RPMI8226 (cell line): ENCODE results near the gene GHRH.

Experiments
- DNase-seq: peaks from one replicate; pipeline ENCODE4 v3.0.0-alpha.2; 2015

Gene GHRH

DNA sequence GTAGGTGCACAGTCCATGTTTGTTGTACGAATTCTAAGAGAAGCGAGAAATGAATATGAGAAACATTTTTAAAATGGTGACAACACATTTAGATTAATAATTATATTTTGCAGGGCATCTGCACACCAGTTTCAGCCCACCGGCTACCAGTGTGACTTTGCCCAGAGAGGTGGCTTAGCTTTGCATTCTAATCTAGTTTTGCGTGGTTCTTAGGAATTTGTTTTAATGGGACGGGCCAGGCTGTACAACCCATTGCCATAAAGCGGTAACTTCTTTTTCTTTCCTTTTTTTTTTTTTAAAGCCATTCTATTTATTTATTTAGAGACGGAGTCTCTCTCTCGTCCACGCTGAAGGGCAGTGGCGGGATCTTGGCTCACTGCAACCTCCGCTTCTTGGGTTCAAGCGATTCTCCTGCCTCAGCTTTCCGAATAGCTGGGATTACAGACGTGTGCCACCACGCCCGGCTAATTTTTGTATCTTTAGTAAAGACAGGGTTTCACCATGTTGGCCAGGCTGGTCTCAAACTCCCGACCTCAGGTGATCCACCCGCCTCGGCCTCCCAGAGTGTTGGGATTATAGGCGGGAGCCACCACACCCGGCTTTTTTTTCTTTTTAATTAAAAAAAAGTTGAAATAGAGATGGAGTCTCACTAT, 28.7 kb upstream of the GHRH start:
- no peak for DNase-seq

GRCh38 chr20:37288091-37288490, 26.5 kb upstream of the GHRH start:
- no peak for DNase-seq

DNA sequence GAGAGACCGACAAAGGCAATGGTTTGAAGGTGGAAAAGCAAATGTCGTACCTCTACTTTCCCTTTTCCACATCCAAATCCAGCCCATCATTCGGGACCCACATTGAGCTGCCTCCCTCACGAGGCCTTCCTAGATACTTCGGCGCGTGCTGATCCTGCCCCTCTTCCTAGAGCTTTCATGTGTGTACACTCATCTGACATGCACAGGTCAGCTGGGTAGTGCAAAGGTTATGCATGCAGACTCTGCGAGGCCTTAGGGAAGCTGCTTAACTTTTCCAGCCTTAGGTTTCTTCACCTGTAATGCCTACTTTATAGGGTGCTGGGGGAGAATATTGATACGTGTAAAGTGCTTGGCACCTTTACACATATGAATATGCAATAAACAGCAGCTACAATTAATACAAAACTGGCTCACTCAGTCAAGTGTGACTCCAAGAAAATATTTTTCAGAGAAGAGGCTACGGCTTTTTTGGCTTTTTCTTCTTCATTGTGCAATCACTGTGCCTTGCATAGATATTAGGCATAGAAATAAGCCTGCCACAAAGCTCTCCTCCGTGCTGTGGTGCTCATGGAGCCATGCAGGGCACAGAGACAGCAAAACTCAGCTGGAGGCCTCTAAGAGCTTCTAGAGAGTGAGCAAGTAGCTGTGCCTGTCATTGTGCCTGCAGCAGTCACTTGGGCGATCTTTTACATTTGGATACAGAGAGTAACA, 24.2 kb upstream of the GHRH start:
- no peak for DNase-seq

GRCh38 chr20:37284691-37285161, 23.1 kb upstream of the GHRH start:
- DNase-seq: no peak

DNA sequence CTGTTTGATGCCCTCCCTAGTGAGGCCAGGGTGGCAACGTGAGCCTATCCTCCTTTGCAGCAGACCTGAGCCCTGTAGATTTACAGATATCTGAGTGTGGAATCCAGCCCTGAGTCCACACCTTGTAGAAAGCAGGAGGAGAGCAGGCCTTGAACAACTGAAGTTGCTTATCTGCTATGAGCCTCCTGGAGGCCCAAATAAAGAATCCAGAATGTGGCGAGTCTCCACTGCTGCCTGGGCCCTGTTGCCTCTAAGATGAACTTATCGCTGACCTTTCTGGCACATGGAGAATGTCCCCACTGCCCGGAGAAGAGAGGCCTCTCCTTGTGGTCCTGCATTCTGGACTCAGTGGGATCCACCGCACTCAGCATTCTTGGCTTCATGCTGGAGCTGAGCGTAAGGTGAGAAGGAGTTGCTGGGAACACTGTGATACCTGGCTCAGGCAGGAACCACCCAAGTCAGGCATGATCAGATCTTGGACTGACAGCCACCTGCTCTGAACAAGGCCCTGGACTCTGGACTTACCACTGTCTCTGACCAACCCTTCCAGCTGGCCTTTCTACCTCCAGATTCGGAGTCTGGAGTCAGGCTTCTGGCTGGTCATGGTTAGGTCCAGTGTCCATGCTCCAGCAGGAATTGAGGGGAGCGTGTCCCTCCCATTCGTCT, 22.0 kb upstream of the GHRH start:
- DNase-seq: no peak

GRCh38 chr20:37282556-37282955, 20.9 kb upstream of the GHRH start:
- DNase-seq: no peak

DNA sequence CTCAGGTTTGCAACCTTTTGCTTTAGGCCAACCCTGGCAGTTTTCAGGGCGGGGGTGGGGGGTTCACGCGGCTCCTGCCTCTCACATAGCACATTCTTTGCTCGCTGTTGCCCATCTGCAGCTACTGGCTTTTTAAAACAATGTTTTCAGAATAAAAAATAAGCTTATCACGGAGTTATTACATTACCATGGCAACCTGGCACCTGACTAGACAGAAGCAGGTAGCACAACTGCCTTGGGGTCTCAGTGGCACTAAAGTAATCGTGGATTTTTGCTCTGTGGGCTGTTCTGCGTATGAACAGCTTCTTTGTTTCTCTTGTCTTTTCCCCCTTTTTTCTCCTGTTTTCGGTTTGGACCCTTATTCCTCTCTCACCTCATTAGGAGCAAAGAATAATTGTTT, 18.8 kb upstream of the GHRH start:
- DNase-seq: no peak

GRCh38 chr20:37279820-37280219, 18.2 kb upstream of the GHRH start:
- DNase-seq: no peak

DNA sequence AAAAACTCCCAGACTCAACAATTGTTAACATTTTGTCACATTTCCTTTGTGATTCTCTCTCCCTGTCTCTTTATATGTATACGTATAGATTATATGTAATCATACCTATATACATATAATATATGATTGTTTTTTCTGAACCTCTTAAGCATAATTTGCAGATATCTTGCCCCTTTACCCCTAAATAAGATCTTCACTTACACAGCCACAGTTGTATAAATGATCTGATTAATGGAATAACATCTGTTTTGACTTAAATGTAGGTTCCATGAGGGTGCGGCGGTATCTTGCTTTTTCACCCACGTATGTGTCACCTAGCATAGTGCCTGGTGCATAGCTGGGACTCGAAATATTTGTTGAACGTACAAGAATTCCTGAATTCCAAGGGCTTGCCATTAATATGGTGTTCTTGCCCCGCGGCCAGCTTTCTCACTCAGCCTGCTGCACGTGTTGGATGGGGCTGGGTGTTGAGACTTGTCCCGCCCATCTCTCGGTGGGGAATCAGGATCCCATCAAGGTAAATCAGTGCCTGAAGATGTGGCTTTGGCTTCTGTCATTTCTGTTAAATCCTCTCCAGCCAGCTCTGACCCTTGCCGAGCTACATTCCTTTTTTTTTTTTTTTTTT, 17.5 kb upstream of the GHRH start:
- DNase-seq: no peak

- DNase-seq: no peak
Observed at GRCh38 chr20:37277253-37277593, 15.6 kb upstream of the GHRH start.

GRCh38 chr20:37276494-37277252, 15.1 kb upstream of the GHRH start:
- peak; percentile 90 for DNase-seq

DNA sequence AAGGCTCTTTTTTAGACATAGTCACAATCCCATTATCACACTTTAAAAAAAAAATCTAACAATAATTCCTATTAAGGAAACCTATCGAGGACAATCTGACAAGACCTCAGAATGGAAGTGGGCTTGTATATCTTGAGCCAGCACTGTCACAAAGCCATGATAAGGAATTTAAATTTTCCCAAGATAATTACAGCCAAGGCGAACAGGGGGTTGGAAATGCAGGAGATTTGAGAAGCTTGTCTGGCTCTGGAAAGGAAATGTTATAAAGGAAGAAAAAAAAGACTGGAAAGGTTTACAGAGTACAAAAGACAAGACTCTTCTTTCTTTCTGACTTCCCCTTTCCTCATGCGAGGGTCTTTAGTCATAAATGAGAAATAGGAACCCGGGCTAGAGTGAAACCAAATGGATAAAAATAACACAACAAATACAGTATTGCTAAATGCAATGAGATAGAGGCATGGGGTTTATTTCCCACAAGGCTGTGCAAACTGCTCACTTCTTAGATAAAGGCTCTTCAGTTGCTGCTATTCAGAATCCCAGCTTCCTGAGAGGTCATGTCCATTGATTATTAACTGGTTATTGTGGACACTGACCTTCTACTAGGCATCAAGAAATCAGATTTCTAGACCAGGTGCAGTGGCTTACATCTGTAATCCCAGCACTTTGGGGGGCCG, 13.4 kb upstream of the GHRH start:
- peak; percentile 21 for DNase-seq

DNA sequence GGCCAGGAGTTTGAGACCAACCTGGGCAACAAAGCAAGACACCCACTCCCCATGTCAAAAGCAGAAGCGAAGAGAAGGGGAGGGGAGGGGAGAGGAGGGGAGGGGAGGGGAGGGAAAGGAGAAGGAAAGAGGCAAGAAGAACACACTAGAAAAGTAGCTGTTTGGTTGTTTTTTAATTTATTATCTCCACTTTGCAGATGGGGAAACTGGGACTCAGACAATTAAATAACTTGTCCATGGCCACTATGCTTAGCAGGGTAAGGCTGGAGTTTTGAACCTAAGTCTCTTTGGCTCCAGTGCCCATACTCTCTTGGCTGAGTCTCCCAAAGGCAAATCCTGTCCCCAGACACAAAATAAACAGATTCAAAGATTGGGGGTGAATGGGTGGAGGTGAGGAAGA, 12.4 kb upstream of the GHRH start:
- DNase-seq: no peak

GRCh38 chr20:37271421-37271768, 9.8 kb upstream of the GHRH start:
- DNase-seq: no peak

GRCh38 chr20:37270576-37271420, 9.2 kb upstream of the GHRH start:
- DNase-seq: peak; percentile 63

GRCh38 chr20:37267667-37268313, 6.2 kb upstream of the GHRH start:
- DNase-seq: no peak

DNA sequence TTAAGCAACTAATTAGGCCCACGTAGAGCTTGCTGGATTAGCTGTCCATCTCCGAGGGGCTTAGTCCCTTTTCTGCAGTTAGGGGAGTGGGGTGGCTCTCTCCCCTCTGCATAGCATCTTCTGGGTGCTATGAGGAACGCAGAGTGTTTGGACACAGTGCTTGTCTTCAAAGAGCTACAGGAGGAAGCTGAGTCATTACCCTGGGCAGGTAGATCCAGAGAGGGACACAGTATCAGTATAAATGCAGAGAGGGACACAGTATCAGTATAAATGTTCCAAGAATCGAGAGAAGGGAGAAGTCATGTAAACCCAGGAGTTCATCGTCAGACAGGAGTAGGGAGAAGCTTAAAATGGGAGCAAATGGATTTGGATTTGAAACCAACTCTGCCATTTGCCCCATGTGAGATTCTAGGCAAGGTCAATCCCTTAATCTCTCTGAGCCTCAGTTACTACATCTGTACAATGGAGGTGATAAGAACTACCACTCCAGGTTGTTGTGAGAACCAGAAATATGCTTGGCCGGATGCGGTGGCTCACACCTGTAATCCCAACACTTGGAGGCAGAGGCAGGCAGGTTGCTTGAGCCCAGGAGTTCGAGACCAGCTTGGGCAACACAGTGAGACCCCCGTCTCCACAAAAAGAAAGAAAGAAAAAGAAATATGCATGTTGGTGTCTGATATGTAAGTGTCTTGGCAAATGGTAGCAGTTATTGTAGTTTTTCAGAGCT, 5.5 kb upstream of the GHRH start:
- no peak for DNase-seq

- DNase-seq: no peak
Observed at GRCh38 chr20:37265152-37265551, 3.5 kb upstream of the GHRH start.

DNA sequence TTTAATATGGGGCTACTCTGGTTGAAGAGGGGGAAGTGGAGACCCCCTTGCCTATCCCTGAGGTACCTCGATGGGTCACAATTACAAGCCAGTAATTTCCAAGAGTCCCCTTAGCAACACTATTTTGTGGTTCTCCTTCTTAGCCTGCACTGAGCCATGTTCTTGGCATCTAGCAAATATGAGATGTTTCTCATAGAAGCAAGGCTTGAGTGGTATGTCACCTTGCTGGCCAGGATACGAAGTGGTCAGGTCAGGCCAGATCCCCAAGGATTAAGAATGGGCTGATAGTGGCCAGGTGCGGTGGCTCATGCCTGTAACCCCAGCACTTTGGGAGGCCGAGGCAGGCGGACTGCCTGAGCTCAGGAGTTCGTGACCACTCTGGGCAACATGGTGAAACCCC, 2.1 kb upstream of the GHRH start:
- DNase-seq: no peak

- no peak for DNase-seq
Observed at GRCh38 chr20:37262505-37262904, 891 bp upstream of the GHRH start.
